DMS53 treated with DMSO at 0.1 percent for 48 hours (cell line): ENCODE measurements around the gene PLEKHJ1.
"Not testable (repeated sequence)": the region's sequence is repeated elsewhere in the genome, so short reads cannot be mapped to it uniquely, and the experiment has no call there.

Experiments used
- DNase-seq: peaks from one replicate; lab custom pipeline; 2025; ENCODE audit not compliant: unreplicated experiment; lab: John Stamatoyannopoulos, UW

The PLEKHJ1 gene

DNA sequence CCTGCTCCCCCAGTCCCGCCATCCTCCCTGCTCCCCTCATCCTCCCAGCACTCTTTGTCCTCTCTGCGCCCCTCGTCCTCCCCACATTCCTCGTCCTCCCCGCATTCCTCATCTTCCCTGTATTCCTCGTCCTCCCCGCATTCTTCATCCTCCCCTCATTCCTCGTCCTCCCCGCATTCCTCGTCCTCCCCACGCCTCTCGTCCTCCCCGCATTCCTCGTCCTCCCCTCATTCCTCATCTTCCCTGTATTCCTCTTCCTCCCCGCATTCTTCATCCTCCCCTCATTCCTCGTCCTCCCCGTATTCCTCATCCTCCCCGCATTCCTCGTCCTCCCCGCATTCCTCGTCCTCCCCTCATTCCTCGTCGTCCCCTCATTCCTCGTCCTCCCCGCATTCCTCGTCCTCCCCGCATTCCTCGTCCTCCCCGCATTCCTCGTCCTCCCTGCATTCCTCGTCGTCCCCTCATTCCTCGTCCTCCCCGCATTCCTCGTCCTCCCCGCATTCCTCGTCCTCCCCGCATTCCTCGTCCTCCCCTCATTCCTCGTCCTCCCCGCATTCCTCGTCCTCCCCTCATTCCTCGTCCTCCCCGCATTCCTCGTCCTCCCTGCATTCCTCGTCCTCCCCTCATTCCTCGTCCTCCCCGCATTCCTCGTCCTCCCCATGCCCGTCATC lies 35.4 kb downstream of the PLEKHJ1 start:
- DNase-seq: not testable (repeated sequence)

DNA sequence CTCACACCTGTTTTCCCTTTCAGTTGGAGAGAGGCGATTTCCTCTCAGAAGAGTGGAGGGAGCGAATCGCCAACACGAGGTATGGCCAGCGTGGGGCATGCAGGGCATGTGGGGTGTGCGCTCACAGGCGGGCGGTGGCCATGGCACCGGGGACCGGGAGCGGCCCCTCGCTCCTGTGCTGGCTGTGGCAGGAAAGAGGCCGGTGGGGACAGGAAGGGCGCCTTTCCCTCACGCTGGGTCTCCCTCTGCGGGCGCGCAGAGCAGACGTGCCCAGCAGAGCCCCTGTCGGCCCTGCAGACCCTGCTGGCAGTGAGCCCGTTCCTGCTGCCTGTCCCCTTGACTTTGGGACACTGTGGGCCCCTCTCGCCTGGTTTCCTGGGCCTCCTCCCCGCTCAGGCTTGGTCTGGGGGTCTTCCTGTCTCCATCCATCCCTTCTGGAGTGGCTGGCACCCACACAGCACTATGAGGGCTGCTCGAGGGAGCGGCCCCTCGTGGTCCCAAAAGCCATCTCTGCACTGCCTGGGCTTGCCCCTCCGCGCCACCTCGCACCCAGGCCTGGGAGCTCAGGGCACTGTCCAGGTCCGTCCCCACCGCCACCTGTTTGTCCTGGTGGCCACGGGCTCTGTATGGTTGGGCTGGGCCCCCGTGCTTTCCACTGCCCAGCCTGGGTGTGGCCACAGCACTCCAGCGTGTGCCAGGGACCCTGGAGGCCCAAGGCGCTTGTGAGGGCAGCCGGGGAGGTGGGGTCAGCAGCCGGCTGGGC lies 36.1 kb downstream of the PLEKHJ1 start:
- no peak for DNase-seq

DNA sequence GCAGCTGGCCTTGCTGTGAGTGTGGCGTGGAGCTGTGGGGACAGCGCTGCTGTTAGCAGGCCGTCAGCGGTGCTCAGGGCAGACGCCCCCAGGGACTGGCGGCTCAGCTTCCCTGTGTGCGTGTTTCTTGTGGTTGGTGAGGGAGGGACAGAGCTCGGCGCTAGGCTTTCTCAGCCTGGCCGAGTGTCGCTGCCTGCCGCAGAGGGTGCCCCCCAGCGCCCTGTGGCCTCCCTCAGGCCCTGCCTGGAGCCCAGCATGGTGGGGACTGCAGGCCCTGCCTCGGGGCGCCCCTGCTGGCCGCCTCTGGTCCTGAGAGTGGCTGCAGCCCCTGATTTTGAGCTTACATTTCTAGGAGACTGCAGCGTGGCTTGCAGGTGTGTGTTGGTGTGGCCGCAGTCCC lies 36.9 kb downstream of the PLEKHJ1 start:
- no peak for DNase-seq

DNA sequence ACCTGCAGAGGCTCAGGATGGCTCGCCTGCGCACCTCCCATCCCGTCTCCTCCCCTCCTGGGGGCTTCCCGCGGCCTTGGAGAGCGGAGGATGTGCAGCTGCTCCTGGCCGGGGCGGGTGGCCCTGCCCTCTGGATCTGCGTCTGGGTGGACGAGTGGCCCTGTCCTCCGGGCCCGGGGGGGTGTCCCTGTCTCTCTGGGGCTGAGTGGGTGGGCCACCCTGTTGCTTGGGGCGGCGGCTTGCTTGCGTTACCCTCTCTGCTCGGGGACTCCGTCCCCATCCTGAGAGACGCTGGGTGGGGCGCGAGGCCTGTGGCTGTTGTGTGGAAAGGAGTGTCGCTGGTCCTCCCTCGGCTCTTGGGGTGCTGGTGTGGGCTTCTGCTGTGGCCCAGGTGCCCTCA lies 37.8 kb downstream of the PLEKHJ1 start:
- no peak for DNase-seq

DNA sequence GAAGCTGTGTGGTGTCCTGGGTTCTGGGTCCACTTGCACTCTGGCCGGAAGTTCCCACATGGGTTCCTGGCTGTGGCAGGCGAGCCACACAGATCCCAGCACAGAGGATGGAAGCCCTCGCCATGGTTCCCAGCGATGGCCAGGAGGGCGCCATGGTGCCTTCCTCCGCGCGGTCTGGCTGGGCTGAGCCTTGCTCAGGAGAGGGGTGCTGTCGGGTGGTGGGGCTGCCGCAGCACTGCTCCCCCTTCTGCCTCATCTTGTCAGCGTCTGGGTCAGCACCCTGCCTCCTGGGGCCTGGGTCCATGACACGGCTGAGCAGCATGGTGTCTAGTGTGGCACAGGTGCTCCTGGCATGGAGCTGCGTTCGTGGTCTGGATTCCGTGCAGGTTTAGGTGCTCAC lies 38.9 kb downstream of the PLEKHJ1 start:
- DNase-seq: no peak

DNA sequence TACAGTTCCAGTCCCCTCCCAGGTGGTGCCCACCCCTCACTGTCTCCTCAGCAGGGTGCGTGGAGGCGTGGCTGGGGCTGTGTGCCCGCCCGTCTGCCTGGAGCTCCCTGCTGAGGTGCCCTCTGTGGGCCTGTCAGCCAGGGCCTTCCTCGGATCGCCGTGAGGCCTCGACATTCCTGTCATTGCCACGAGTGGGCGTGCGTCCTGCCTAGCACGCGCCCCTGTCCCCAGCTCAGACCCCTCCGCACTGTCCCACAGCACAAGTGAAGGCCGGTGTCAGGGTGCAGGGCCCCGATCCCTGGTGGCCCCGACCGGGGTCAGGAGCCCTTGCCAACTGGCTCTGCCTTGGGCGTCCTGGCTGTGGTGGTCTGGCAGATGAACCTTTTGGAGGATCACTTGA lies 40.2 kb downstream of the PLEKHJ1 start:
- no peak for DNase-seq

DNA sequence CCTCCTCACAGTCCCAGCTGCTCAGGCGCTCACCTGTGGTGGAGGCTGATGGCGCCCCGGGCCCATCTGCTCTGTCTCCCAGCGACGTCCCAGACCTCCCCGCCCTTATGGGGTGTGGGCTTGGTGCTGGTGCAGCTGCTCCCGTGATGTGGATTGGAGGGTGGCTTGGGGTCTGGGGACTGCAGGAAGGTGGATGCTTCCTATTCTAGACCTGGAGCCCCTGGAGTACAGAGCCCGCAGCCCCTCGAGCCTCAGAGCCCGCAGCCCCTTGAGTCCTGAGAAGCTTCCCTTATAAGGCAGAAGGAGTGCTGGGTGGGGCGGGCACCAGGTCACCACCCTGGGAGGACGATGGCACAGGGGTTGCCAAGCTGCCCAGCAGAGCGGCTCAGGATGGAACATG lies 40.8 kb downstream of the PLEKHJ1 start:
- DNase-seq: no peak

DNA sequence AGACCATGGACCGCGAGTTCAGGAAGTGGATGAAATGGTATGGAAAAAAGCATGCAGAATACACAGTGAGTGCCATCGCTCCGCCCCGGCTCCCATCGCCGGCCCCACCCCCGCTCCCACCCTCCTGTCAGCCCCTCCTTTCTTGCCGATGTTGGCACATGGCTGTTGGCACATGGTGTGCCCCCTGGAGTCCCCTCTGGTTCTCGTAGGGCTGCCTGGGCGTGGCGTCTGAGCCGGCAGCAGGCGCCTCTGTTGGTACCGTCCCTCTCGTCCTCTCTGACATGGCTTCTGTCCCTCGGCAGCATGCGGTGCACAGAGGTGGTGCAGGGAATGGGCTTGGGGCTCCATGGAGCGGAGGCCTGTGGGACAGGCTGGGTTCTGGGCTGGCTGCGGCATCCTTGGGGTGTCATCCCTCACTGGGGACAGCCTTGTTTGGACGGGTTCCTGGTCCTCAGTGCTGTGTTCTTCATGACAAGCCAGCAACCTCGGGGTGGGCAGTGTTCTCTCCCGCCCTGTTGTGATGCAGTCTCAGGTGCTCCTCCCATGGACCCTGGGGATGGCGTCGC lies 41.5 kb downstream of the PLEKHJ1 start:
- no peak for DNase-seq

DNA sequence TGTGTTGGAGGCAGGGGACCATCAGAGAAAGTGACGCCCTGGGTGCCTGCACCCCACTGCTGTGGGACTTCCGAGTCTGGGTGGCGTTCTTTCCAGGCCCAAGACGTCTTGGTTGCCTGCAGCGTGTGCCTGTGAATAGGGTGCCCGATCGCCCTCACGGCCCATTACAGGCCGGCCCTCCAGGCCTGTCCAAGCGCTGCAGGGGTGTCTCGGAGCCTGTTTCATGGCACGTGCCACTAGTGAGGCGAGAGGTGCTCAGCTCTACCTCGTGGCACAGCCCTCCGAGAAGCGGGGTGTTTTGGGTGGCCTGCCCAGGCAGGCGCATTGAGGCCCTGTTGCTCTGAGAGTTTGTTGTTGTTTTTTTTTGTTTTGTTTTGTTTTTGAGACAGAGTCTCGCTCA lies 42.3 kb downstream of the PLEKHJ1 start:
- DNase-seq: no peak

DNA sequence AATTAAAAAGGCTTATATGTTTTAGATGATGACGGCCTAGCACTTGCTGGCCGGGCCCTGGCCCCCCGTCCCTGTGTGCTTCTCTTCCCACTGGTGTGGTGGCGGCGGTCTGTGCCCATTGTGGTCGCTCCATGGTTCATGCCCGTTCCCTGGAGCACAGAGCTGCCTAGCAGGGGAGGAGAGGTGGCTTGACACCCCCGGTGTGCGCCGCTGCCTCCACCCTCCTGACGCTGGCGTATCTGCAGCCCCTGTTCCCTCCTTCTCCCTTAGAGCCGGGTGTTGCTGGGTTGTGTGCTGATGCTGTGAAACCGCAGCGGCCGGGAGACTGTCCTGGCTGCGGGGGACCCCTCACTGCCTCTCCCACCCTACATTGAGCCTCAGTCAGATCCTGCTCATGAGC lies 43.3 kb downstream of the PLEKHJ1 start:
- DNase-seq: no peak

DNA sequence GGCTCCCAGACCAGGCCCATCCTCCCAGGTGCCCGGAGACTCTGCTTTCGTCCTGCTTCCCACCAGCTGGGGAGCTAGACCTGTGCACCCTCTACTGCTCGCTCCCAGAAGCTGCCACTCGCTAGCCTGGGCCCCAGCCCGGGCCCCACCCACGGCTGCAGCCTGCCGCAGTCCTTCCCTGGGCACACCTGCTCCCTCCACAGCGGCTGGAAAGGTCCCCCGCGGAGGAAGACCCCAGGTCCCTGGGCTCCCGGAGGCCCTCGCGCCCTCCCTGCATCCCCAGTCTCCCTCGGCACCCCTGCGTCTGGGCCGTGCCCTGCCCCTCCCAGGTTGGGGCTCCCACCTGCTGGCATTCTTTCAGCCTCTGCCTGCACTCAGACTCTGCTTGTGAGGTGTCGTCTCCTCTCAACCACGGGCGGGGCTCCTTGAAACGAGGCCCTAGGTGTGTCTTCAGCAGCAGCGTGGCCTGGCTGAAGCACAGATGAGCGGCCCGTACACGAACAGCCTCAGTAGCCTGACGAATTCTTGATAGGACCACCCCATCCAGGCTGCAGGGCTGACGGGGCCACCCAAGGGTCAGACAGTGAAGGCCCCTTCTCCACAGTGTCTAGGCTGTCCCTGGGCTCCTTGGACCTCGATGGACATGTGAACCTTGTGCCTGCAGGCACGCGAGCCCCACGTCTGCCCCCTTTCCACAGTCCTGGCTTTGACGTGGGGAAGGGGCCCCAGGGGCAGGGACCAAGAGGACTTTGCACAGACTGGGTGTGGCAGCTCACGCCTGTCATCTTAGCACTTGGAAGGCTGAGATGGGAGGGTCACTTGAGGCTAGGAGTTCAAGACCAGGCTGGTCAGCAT lies 44.4 kb downstream of the PLEKHJ1 start:
- no peak for DNase-seq

DNA sequence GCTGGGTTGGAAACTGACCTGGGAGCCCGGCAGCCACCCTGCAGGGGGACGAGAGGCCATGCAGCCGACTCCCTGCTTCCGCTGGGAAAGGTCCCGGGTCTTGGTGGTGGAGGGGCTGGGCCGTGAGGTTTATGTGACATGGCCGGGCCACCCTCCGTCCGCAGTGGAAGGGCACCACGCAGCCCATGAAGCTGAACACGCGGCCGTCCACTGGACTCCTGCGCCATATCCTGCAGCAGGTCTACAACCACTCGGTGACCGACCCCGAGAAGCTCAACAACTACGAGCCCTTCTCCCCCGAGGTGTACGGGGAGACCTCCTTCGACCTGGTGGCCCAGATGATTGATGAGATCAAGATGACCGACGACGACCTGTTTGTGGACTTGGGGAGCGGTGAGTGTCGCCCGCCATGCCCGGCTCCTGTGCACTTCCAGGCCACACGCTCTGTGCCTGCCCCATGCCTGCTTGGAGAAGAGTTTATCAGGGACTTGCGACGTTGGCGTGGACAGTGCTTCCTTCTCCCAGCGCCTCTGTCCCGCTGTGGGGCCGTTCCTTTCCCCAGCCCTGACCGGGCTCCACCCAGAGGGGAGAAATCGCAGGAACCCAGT lies 45.2 kb downstream of the PLEKHJ1 start:
- DNase-seq: no peak

DNA sequence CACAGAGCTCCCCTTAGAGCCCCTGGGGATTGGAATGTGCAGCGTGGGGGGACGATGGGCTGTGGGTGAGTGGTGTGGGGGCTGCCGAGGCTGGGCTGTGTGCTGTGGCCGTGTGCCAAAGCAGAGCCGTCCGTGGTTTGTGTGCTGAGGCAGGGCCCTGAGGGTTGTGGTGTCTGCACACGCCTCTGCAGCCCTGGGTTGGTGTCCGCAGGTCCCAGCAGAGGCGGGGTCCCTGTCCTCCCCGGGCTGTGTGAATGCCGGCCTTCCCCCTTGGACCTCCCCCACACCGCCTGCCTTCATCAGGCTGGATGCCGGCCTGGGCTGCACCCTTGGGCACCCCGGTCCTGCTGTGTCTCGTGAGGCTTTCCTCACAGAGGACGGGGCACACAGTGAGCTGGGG lies 46.2 kb downstream of the PLEKHJ1 start:
- no peak for DNase-seq

DNA sequence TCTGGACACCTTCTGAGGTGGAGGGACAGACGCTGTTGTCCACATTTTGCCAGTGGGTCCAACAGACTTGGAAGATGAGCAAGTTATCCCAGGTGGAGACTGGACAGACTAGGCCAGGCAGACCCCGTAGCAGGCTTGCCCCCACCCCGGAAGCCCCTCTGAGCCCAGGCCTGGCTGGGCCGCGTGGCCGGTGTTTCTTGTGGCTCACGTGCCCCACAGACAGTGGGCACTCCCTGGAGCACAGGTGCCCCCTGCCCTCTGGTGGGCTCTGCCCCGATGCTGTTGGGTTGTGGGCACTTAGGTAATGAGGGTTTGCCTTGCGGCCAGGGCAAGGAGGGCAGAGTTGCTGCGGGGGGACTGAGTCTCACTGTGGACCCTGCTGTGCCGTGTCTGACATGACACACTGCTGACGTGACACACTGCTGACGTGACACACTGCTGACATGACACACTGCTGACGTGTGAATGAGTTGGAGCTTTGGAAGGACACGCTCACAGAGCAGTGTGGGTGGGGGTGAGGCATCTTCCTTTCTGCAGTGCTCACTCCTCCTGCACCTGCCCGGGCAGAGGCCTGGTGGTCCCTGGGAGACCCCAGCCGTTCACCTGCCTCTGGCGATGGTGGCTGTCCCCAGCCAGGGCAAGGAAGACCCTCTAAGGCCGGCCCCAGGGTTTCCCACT lies 47.3 kb downstream of the PLEKHJ1 start:
- no peak for DNase-seq

DNA sequence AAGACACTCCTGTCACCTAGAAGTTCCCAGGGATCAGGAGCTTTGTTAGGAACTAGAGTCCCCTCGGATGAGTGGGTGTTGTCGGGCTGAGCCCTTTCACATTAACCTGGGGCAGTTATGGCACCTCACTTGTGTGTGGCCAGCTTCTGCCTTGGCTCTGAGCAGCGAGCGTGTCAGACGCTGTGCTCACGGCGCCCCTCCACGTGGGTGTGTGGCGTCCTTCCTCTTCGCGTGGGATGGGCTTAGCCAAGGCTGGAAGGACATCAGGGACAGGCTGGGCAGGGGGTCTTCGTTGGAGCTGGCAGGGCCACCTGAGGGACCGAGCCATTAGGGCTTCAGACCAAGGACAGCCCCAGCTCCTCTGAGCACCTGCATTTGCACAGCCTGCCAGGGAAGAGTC lies 49.0 kb downstream of the PLEKHJ1 start:
- no peak for DNase-seq

DNA sequence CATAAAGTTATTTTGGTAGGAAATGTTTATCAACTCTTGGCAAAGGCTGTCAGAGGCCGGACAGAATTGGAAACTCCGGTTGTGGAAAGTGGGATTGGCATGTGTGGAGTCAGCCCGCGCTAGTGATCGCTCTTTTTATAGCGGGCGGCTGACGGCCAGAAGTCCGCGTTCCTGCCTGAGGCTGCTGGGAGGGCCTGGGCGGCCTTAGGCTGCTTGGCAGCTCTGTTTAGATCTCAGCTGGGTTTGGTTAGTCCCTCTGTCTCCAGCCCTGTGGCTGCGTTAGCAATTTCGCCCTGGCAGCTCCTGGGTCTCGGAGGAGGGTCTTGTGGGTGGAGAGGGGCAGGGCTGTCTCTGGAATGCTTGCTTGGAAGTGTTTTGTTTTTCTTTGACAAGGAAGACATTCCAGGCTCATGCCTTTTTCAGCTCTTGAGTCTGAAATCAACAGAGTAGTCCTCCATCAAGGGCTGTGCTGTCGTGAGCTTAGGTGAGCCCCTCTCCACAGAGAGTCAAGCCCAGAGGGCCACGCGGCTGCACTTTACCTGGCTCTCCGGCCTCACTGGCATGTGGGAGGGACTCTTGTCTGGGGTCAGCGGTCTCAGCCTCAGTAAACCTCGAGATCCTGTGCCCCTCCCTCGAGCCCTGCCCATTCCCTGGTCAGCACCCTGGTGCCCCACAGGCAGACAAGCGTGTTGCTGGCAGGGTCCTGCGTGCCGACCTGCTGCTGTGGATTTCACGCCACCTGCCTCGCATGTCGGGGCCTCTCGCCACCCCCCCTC lies 49.9 kb downstream of the PLEKHJ1 start:
- no peak for DNase-seq

DNA sequence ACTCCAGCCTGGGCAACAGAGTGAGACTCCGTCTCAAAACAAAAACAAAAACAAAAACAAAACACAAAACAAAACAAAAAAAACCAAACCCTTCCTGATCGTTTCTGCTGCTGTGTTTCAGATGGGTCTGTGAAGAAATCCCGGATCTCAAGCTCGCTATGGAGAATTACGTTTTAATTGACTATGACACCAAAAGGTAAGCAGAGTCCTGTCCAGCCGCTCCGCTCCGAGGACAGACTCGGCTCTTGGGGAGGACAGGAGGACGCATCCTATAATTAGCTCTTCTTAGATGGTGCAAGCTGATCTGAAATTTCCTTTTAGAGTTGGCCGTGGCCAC lies 50.4 kb downstream of the PLEKHJ1 start:
- DNase-seq: no peak

DNA sequence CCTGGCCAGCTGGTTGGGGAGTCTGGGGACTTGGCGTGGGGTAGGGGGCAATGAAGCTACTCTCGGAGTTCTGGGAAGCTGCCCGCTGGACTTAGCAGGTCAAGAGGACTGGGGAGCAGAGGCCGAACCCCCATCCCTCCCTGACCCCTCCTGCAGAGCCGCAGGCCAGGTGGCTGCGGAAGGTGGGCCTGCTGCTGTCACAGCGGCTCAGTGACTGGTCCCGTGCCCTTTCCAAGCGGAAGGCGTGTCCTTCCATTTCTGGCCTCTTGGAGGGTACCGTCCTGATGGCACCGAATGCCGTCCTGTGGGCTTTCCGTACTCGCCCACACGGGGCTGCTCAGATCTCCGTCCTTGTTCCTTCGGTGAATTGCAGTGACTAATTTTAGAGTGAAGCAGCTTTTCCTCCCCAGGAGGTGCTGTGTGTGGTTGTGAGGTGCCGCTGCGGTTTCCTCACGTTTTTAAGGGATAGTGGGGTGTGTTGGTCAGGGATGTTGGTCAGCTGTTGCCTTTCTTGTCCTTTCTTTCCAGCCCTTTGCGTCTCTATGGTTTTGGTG lies 51.6 kb downstream of the PLEKHJ1 start:
- DNase-seq: no peak
